ENCODE measurements around the gene LRP11. TPM values are rescaled to one million over a fixed set of nuclear protein-coding genes. Genes with fewer than 3 reads are reported as not detected.
A peak's percentile ranks its signal among the peaks of the same experiment; 100 is the strongest.

Gene LRP11
- total RNA-seq, 1 experiment from 2014 or later = 143 TPM

DNA sequence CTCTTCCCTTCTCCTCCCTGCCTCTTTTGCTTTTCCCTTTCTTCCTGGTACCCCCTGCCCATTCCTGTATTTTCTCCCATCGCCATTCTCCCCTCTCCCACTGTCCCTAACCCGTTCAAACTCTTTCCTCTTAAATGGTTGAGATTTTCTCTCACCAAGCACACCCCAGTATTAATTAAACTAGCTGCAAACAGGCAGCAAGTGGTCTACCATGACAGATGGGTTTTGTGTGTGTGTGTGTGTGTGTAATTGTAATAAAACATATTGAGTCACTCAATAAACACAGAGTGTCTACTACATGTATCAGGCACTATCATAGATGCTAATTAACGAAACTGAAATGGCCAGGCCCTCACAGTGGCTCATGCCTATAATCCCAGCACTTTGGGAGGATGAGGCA lies 27.1 kb upstream of the LRP11 start:
- Histone ChIP-seq H3K27ac (no peak overlapping the region), H3K4me3 (no peak overlapping the region), H3K27me3 (replicated peaks) (no peaks in the 10 kb centered on the region), H3K9me3 (replicated peaks) (no peaks in the 10 kb centered on the region), H3K4me1 (replicated peaks) (peaks cover 14% of the 10 kb centered on the region), H3K36me3 (no peaks in the 10 kb centered on the region)
- DNase-seq (ENCODE audit: low read depth in 1 of 2, low spot score in 2 of 2) = no peak

DNA sequence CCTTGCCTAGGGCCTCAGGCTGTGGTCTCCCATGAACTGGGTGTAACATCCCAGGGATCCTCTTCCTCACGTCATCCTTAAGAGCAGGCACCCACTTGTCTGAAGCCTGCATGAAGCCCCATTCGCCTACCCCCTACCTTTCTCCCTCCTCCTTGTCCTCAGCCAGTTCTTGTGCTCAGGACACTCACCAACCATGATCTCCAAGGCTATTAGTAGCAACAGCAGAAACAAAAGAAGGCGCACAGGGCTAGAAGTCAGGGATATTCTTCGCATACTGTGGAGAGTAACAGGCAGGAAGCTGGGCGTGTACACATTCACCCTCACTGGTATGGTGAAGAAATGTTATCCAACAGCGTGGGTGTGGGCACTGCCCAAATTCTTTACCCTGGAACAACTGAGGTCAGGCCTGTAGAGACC lies 26.5 kb upstream of the LRP11 start:
- Histone ChIP-seq H3K4me1 (replicated peaks) (peaks cover 8% of the 10 kb centered on the region), H3K9me3 (replicated peaks) (no peaks in the 10 kb centered on the region), H3K27ac (no peak overlapping the region), H3K27me3 (replicated peaks) (no peaks in the 10 kb centered on the region), H3K36me3 (no peaks in the 10 kb centered on the region), H3K4me3 (no peak overlapping the region)
- DNase-seq (ENCODE audit: low read depth in 1 of 2, low spot score in 2 of 2) = no peak

DNA sequence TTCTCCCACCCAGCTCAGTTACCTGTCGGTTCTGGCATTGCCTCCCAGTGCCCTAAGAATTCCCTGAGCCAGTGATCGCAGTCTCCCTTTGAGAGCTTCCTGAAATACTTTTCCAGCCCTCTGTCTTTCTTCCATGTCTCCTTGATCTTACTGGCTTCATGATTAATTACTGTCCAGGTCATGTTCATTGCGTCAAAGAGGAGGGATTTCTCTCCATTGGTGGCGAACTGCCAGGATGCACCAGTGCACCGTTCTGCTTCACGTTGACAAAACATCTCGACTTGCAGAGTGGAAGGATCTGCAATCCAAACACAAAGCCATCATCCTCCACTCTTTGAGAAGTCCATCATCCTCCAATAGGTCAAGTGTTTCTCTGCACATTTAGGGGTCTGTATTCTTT lies 25.2 kb upstream of the LRP11 start:
- no peak overlapping the region for H3K27ac ChIP-seq
- H3K4me3 ChIP-seq = no peak overlapping the region
- no peaks in the 10 kb centered on the region for H3K27me3 ChIP-seq (replicated peaks)
- no peaks in the 10 kb centered on the region for H3K4me1 ChIP-seq (replicated peaks)
- H3K9me3 ChIP-seq (replicated peaks) = no peaks in the 10 kb centered on the region
- H3K36me3 ChIP-seq = no peaks in the 10 kb centered on the region
- no peak for DNase-seq (ENCODE audit: low read depth in 1 of 2, low spot score in 2 of 2)

DNA sequence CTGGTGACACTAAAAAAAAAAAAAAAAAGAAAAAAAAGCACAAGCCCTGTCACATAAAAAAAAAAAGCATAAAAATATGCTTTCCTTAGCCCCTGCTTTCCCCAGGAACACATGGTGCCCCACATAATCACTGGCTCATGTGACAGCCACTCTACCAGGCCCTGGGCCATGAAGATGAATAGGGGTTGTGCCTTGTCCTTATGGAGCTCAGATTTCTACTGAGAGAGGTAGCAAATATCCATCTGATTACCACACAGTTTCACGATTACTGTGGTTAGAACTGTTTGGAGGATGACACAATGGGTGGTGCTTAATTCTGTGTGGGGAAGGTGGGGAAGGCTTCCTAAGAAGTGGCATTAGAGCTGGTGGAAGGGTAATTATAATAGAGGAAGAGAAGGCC lies 24.5 kb upstream of the LRP11 start:
- Histone ChIP-seq H3K9me3 (replicated peaks) (no peaks in the 10 kb centered on the region), H3K36me3 (no peaks in the 10 kb centered on the region), H3K27me3 (replicated peaks) (no peaks in the 10 kb centered on the region), H3K27ac (no peak overlapping the region), H3K4me3 (no peak overlapping the region), H3K4me1 (replicated peaks) (no peaks in the 10 kb centered on the region)
- DNase-seq (ENCODE audit: low read depth in 1 of 2, low spot score in 2 of 2) = no peak

DNA sequence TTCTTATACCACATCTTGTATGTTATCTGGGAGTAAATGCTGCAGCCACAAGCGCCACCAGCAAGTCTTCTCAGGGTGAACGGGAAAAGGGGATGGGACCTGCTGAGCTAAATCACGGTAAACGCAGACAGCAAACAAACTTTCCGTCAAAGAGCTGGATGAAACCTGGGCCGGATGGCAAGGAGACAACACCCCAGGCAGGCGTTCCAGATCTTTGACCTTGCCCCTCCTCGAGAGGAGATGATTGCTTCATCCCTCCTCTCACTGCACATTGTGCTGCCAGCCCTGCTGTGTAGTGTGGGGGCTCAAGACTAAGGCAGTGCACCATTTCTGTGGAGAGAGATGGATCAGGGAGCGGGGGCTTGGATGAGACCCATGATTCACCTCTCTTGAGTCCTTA lies 23.9 kb upstream of the LRP11 start:
- no peak overlapping the region for H3K4me3 ChIP-seq
- H3K36me3 ChIP-seq = no peaks in the 10 kb centered on the region
- no peaks in the 10 kb centered on the region for H3K9me3 ChIP-seq (replicated peaks)
- DNase-seq (ENCODE audit: low read depth in 1 of 2, low spot score in 2 of 2) = no peak
- H3K27ac ChIP-seq = no peak overlapping the region
- H3K4me1 ChIP-seq (replicated peaks) = no peaks in the 10 kb centered on the region
- H3K27me3 ChIP-seq (replicated peaks) = no peaks in the 10 kb centered on the region

DNA sequence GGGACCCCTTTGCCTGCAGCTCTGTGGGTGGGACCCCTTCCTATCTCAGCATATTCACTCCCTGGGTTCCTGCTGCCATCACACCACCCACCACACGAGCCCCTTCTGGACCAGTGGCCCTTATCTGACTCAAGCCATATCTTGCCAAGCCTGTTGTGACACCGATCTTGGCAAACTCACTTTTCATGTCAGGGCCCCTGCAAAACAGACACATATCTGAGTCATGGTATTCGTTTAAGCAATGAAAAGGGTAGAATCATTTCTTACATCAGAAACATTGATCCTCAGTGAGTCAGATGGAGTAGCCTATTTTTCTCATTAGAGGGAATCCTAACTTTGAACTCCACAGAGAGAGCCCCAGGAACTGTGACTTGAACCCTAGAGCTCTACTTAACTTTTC lies 23.2 kb upstream of the LRP11 start:
- H3K9me3 ChIP-seq (replicated peaks) = no peaks in the 10 kb centered on the region
- DNase-seq (ENCODE audit: low read depth in 1 of 2, low spot score in 2 of 2) = no peak
- H3K36me3 ChIP-seq = no peaks in the 10 kb centered on the region
- H3K4me3 ChIP-seq = no peak overlapping the region
- no peaks in the 10 kb centered on the region for H3K4me1 ChIP-seq (replicated peaks)
- H3K27ac ChIP-seq = no peak overlapping the region
- no peaks in the 10 kb centered on the region for H3K27me3 ChIP-seq (replicated peaks)

DNA sequence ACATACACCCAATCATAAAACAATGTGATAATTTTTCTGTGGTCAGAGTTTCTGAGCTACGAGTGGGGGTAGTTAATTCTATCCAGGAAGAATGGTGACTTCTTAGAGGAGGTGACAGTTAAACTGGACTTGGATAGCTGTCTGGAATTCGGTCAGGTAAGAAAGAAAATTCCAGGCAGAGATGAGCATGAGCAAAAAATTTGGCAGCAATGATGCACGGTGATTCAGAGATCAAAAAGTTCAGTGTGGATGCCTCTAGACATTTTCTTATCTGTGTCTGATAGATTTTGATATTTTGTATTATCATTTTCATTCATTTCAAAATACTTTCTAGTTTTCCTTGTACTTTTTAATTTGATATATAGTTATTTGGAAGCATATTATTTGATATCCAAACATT lies 21.7 kb upstream of the LRP11 start:
- no peak overlapping the region for H3K4me3 ChIP-seq
- no peaks in the 10 kb centered on the region for H3K9me3 ChIP-seq (replicated peaks)
- no peaks in the 10 kb centered on the region for H3K4me1 ChIP-seq (replicated peaks)
- no peak for DNase-seq (ENCODE audit: low read depth in 1 of 2, low spot score in 2 of 2)
- no peak overlapping the region for H3K27ac ChIP-seq
- no peaks in the 10 kb centered on the region for H3K27me3 ChIP-seq (replicated peaks)
- no peaks in the 10 kb centered on the region for H3K36me3 ChIP-seq

DNA sequence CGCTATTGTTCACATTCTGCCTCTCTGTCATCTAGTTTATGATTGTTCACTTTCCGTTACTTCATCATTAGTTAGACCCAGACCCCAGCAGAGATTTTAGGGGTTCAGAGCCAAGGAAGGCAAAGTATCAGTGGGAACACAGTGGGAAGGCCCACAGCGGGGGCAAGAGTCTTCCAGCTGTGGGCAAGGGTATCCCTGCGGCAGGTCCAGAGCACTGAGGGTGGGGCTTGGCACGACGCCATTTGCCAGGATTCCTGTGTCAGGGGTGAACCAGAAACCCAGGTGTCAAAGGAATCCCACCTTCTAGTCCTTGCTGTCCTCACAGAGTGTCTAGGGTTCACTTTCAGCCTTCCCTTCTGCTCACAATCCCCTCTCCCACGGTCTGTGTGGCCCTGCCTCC lies 20.5 kb upstream of the LRP11 start:
- no peak for DNase-seq (ENCODE audit: low read depth in 1 of 2, low spot score in 2 of 2)
- Histone ChIP-seq H3K4me1 (replicated peaks) (no peaks in the 10 kb centered on the region), H3K4me3 (no peak overlapping the region), H3K27me3 (replicated peaks) (no peaks in the 10 kb centered on the region), H3K27ac (no peak overlapping the region), H3K36me3 (no peaks in the 10 kb centered on the region), H3K9me3 (replicated peaks) (no peaks in the 10 kb centered on the region)

DNA sequence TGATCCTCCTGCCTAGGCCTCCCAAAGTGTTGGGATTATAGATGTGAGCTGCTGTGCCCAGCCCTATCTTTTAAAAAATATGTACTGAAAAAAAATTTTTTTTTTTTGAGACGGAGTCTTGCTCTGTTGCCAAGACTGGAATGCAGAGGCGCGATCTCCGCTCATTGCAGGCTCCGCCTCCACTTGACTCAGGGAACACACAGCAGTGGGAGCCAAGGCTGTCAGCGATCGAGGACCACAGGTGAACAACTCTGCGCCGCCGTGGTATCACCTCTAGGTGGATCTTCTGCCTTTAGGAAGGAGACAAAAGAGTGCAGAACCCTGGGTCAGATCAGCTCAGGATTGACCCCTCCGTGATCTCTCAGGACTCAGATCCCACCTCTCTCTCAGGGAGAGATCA lies 20.1 kb upstream of the LRP11 start:
- Histone ChIP-seq H3K27me3 (replicated peaks) (no peaks in the 10 kb centered on the region), H3K9me3 (replicated peaks) (no peaks in the 10 kb centered on the region), H3K27ac (no peak overlapping the region), H3K36me3 (no peaks in the 10 kb centered on the region), H3K4me3 (no peak overlapping the region), H3K4me1 (replicated peaks) (no peaks in the 10 kb centered on the region)
- DNase-seq (ENCODE audit: low read depth in 1 of 2, low spot score in 2 of 2) = no peak

DNA sequence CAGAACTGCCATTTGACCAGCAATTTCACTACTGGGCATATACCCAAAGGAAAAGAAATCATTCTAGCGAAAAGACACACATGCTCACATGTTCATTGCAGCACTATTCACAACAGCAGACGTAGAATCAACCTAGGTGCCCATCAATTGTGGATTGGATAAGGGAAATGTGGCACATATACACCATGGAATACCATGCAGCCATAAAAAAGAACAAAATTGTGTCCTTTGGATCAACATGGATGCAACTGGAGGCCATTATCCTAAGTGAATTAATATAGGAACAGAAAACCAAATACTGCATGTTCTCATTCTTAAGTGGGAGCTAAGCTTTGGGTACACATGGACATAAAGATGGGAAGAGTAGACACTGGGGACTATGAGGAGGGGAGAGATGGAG lies 17.7 kb upstream of the LRP11 start:
- Histone ChIP-seq H3K9me3 (replicated peaks) (no peaks in the 10 kb centered on the region), H3K27ac (no peak overlapping the region), H3K4me1 (replicated peaks) (no peaks in the 10 kb centered on the region), H3K27me3 (replicated peaks) (no peaks in the 10 kb centered on the region), H3K4me3 (no peak overlapping the region), H3K36me3 (no peaks in the 10 kb centered on the region)
- DNase-seq (ENCODE audit: low read depth in 1 of 2, low spot score in 2 of 2) = no peak

DNA sequence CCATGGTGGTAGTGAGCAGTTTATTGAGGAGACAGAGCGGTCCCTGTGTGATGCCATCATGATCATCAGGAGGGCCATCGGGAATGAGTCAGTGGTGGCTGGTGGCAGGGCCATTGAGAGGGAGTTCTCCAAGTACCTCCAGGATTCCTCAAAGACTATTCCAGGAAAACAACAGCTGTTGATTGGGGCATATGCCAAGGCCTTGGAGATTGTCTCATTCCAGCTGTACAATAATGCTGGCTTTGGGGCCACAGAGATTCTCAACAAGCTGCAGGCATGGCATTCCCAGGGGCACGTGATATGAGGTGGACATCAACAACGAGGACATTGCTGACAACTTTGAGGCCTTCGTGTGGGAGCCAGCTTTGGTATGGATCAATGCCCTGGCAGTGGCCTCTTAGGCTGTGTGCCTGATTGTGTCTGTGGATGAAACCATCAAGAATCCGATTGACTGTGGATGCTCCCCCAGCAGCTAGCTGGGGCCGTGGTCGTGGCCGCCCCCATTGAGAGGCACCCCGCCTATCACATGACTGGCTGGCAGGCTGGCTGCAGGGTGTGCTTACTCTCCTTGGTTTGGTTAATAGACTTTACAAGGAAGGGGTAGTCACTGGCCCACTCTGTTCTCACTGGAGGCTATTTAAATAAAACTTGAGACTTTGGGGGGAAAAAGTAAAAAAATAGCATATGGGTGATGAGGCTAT lies 17.1 kb upstream of the LRP11 start:
- H3K36me3 ChIP-seq = no peaks in the 10 kb centered on the region
- H3K4me3 ChIP-seq = no peak overlapping the region
- H3K9me3 ChIP-seq (replicated peaks) = no peaks in the 10 kb centered on the region
- peak in 1 of 2 experiments; percentile 25 for DNase-seq (ENCODE audit: low read depth in 1 of 2, low spot score in 2 of 2)
- H3K27me3 ChIP-seq (replicated peaks) = no peaks in the 10 kb centered on the region
- no peak overlapping the region for H3K27ac ChIP-seq
- H3K4me1 ChIP-seq (replicated peaks) = no peaks in the 10 kb centered on the region

DNA sequence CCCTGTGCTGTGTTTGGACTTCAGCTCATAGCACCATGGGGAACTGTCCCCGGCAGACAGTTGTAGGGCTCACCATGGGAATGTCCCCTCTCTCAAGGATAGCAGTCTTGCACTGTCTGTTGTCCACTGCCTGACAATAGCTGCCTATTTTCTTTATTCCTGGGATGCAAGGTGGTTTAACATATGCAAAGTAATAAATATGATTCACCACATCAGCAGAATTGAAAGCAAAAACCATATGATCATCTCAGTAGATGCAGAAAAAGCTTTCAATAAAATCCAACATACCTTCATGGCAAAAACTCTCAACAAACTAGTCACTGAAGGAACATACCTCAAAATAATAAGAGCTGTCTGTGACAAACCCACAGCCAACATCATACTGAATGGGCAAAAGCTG lies 13.5 kb upstream of the LRP11 start:
- Histone ChIP-seq H3K9me3 (replicated peaks) (no peaks in the 10 kb centered on the region), H3K4me1 (replicated peaks) (no peaks in the 10 kb centered on the region), H3K36me3 (no peaks in the 10 kb centered on the region), H3K4me3 (no peak overlapping the region), H3K27ac (no peak overlapping the region), H3K27me3 (replicated peaks) (no peaks in the 10 kb centered on the region)
- DNase-seq (ENCODE audit: low read depth in 1 of 2, low spot score in 2 of 2) = peak in 1 of 2 experiments; percentile 21

DNA sequence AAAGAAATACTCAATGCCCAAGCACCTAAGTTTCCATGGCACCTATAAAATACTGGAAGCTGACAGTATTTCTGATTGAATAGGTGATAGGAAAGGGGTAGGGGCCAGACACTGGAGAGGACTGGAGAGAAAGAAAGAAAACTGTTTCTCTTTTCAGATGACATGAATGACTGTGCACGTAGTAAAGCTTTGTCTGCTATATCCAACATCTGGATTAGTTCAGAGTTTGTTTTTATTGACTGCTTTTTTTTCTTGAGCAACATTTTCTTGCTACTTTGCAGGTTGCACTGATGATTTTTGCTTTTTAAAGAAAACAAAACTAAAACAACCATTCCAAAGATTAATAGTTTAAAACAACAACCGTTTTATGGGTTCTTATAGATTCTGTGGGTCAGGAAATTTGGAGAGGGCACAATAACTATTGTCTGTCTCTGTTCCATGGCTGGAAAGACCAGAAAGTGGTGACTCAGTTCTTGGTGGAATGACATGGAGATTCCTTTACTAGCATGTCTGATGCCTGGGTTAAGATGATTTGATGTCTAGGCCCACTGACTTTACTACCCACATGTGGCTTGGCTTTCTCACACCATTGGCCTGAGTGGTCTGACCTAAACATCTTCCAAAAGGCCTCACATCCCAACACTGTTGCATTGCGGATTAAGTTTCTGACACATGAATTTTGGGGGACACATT lies 12.2 kb upstream of the LRP11 start:
- no peak for DNase-seq (ENCODE audit: low read depth in 1 of 2, low spot score in 2 of 2)
- Histone ChIP-seq H3K4me1 (replicated peaks) (no peaks in the 10 kb centered on the region), H3K4me3 (no peak overlapping the region), H3K36me3 (no peaks in the 10 kb centered on the region), H3K27ac (no peak overlapping the region), H3K27me3 (replicated peaks) (no peaks in the 10 kb centered on the region), H3K9me3 (replicated peaks) (no peaks in the 10 kb centered on the region)

DNA sequence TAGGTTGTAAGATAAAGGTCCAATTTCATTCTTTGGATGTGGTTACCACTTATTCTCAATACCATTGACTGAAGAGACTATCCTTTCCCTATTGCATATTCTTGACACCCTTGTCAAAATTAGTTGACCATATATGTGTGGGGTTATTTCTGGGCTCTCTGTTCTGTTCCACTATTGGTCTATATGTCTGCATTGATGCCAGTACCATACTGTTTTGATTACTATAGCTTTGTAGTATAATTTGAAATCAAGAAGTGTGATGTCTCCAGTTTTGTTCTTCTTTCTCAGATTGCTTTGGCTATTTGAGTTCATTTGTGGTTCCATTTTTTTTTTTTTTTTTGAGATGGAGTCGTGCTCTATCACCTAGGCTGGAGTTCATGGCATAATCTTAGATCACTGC lies 8.1 kb upstream of the LRP11 start:
- Histone ChIP-seq H3K36me3 (no peaks in the 10 kb centered on the region), H3K4me1 (replicated peaks) (no peaks in the 10 kb centered on the region), H3K4me3 (no peak overlapping the region), H3K27ac (no peak overlapping the region), H3K9me3 (replicated peaks) (no peaks in the 10 kb centered on the region), H3K27me3 (replicated peaks) (no peaks in the 10 kb centered on the region)
- DNase-seq (ENCODE audit: low read depth in 1 of 2, low spot score in 2 of 2) = no peak

DNA sequence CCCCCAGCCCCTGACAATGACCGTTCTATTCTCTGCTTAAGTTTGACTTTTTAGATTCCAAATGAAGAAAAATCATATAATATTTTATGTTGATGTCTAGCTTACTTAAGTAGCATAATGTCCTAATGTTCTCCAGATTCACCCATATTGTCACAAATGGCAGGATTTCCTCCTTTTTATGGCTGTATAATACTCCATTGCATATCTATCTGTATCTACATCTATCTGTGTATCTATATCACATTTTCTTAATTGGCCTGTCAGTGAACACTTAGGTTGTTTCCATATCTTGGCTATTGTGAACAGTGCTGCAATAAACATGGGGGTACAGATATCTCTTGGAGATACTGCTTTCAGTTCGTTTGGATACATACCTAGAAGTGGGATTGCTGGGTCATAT lies 7.0 kb upstream of the LRP11 start:
- DNase-seq (ENCODE audit: low read depth in 1 of 2, low spot score in 2 of 2) = no peak
- no peaks in the 10 kb centered on the region for H3K36me3 ChIP-seq
- H3K9me3 ChIP-seq (replicated peaks) = no peaks in the 10 kb centered on the region
- no peaks in the 10 kb centered on the region for H3K27me3 ChIP-seq (replicated peaks)
- H3K27ac ChIP-seq = no peak overlapping the region
- H3K4me1 ChIP-seq (replicated peaks) = no peaks in the 10 kb centered on the region
- no peak overlapping the region for H3K4me3 ChIP-seq

Data from SJSA1 (cell line).